GM18498 (cell line): ENCODE results near the gene GLYATL1.
"Not testable (repeated sequence)": the region's sequence is repeated elsewhere in the genome, so short reads cannot be mapped to it uniquely, and the experiment has no call there.

Experiments used
- ATAC-seq: cut with Tn5 transposase; IDR thresholded peaks from one replicate; pipeline ENCODE4 v1.9.1; 2021; ENCODE audit warnings: mild to moderate bottlenecking, moderate library complexity; ENCODE audit not compliant: unreplicated experiment

GLYATL1 gene

GRCh38 chr11:58992489-58992888, 53.2 kb downstream of the GLYATL1 start:
- ATAC-seq, result no peak

GRCh38 chr11:58994171-58994570, 54.9 kb downstream of the GLYATL1 start:
- ATAC-seq, result no peak

- ATAC-seq, result peak; percentile 19
Measured at GRCh38 chr11:58998480-58999290, 59.4 kb downstream of the GLYATL1 start.

- peak; percentile 91 for ATAC-seq
Measured at GRCh38 chr11:58999291-58999680, 60.0 kb downstream of the GLYATL1 start.

GRCh38 chr11:59000003-59000402, 60.7 kb downstream of the GLYATL1 start:
- ATAC-seq, result no peak

GRCh38 chr11:59002006-59002405, 62.7 kb downstream of the GLYATL1 start:
- ATAC-seq, result not testable (repeated sequence)
